Neuronal stem cell (in vitro differentiated cells): ENCODE results near the gene ART4.

Experiments used
- DNase-seq: peaks from one replicate; pipeline ENCODE4 v3.0.0-alpha.2; 2013; ENCODE audit warnings: low spot score
- H2AFZ ChIP-seq: one replicate; pipeline ENCODE4 v1.6.1; 2013; ENCODE audit warnings: mild to moderate bottlenecking, low read length, inconsistent platforms
- H2AK5ac ChIP-seq: 2 replicates; pipeline ENCODE4 v1.6.1; 2013; ENCODE audit warnings: low read depth, mild to moderate bottlenecking, inconsistent platforms, low read length, moderate library complexity, mixed read lengths
- H2BK120ac ChIP-seq: 2 replicates; pipeline ENCODE4 v1.6.1; 2013; ENCODE audit warnings: low read depth, mild to moderate bottlenecking, inconsistent platforms, low read length, moderate library complexity, mixed read lengths
- H2BK12ac ChIP-seq: one replicate; pipeline ENCODE4 v1.6.1; 2013; ENCODE audit warnings: low read length, inconsistent platforms
- H2BK15ac ChIP-seq: 2 replicates; pipeline ENCODE4 v1.6.1; 2013; ENCODE audit warnings: mild to moderate bottlenecking, low read length, inconsistent platforms, mixed read lengths
- H2BK5ac ChIP-seq: one replicate; pipeline ENCODE4 v1.6.1; 2013; ENCODE audit warnings: inconsistent platforms, mild to moderate bottlenecking, low read length, moderate library complexity
- H3K14ac ChIP-seq: one replicate; pipeline ENCODE4 v1.6.1; 2013; ENCODE audit warnings: low read length, inconsistent platforms
- H3K18ac ChIP-seq: 2 replicates; pipeline ENCODE4 v1.6.1; 2013; ENCODE audit warnings: low read length, inconsistent platforms
- H3K23ac ChIP-seq: 2 replicates; pipeline ENCODE4 v1.6.1; 2013; ENCODE audit warnings: low read depth, mild to moderate bottlenecking, mixed read lengths, low read length, inconsistent platforms; ENCODE audit not compliant: poor library complexity
- H3K27ac ChIP-seq: replicated peaks from 3 replicates; pipeline ENCODE4 v1.5.1; 2013; ENCODE audit warnings: low read length, inconsistent platforms
- H3K27me3 ChIP-seq, 3 experiments: 2 replicates each; pipeline ENCODE4 v1.6.1; 2013; ENCODE audit warnings: low read length in 3 of 3, mild to moderate bottlenecking in 2 of 3, inconsistent platforms in 1 of 3, low read depth in 1 of 3, mixed read lengths in 1 of 3, moderate library complexity in 1 of 3; ENCODE audit not compliant: control insufficient read depth in 3 of 3, insufficient read depth in 3 of 3
- H3K36me3 ChIP-seq, 2 donors: replicated peaks in 1 of 2; 2 replicates each; pipeline ENCODE4 v1.6.1; 2013; ENCODE audit warnings: low read length in 2 of 2; ENCODE audit not compliant: control insufficient read depth in 2 of 2, insufficient read depth in 2 of 2
- H3K4ac ChIP-seq: 2 replicates; pipeline ENCODE4 v1.6.1; 2013; ENCODE audit warnings: inconsistent platforms, mild to moderate bottlenecking, low read length, moderate library complexity
- H3K4me1 ChIP-seq, 2 donors: 1 replicate in 1 of 2; 2 replicates in 1 of 2; pipeline ENCODE4 v1.6.1; 2013; ENCODE audit warnings: low read length in 2 of 2, low read depth in 1 of 2; ENCODE audit not compliant: control insufficient read depth in 2 of 2, insufficient read depth in 1 of 2
- H3K4me2 ChIP-seq: one replicate; pipeline ENCODE4 v1.6.1; 2013; ENCODE audit warnings: mild to moderate bottlenecking, low read length, inconsistent platforms; ENCODE audit not compliant: insufficient read depth, poor library complexity, severe bottlenecking
- H3K4me3 ChIP-seq, 2 donors: 2 replicates each; pipeline ENCODE4 v1.5.1; 2013; ENCODE audit warnings: low read length in 2 of 2, mild to moderate bottlenecking in 2 of 2, inconsistent platforms in 1 of 2, moderate library complexity in 1 of 2
- H3K79me1 ChIP-seq: one replicate; pipeline ENCODE4 v1.6.1; 2013; ENCODE audit warnings: low read depth, mild to moderate bottlenecking, inconsistent platforms, low read length, moderate library complexity
- H3K9ac ChIP-seq: one replicate; pipeline ENCODE4 v1.6.1; 2013; ENCODE audit warnings: mild to moderate bottlenecking, low read depth, low read length, inconsistent platforms; ENCODE audit not compliant: poor library complexity
- H3K9me3 ChIP-seq, 2 donors: replicated peaks in 1 of 2; 2 replicates each; pipeline versions ENCODE3 to v1.6.1; 2013; ENCODE audit warnings: low read length in 2 of 2, mild to moderate bottlenecking in 2 of 2, inconsistent platforms in 1 of 2, low read depth in 1 of 2, mixed read lengths in 1 of 2, moderate library complexity in 1 of 2; ENCODE audit not compliant: control insufficient read depth in 2 of 2, insufficient read depth in 1 of 2
- H4K8ac ChIP-seq: one replicate; pipeline ENCODE4 v1.6.1; 2013; ENCODE audit warnings: low read depth, mild to moderate bottlenecking, inconsistent platforms, low read length, moderate library complexity
- H4K91ac ChIP-seq: one replicate; pipeline ENCODE4 v1.6.1; 2013; ENCODE audit warnings: low read length, low read depth, mild to moderate bottlenecking, inconsistent platforms; ENCODE audit not compliant: poor library complexity
- WGBS, 2 donors: extraction: QIAGEN DNeasy Blood & Tissue Kit; methylation state at CpG; one replicate each; pipeline ENCODE4 v1.1.7; 2013; ENCODE audit warnings: missing lambda C conversion rate in 2 of 2, mixed read lengths in 1 of 2; ENCODE audit not compliant: insufficient read length in 2 of 2, insufficient replicate concordance in 1 of 2; ENCODE audit errors: extremely low coverage in 2 of 2; 5-methylcytosine and 5-hydroxymethylcytosine counted together

Gene ART4

DNA sequence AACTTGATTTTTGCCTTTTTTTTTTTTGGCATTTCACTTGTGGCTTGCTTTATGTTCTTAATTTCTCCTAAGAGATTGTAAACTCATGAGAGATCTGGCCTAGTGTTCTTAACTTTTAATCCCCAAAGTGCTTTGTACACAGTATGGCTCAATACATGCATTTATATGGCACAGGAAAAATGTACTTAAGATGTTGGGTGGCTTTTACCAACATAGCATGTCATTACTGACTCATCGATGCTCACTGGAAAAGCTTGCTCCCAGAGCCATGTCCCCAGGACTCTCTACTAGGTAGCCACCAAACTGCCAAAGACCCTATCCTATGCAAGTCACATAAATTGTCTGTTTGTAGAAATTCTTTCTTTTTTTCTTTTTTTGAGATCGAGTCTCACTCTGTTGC is 16.3 kb downstream of the ART4 start:
- Histone ChIP-seq H2BK120ac (no peak overlapping the region), H2BK5ac (no peak overlapping the region), H2BK12ac (no peak overlapping the region), H4K91ac (no peak overlapping the region), H4K8ac (no peak overlapping the region), H3K9ac (no peak overlapping the region), H3K23ac (no peak overlapping the region), H3K27ac (no peak overlapping the region), H2AK5ac (no peak overlapping the region), H3K79me1 (no peaks in the 10 kb centered on the region), H2AFZ (no peak overlapping the region), H3K14ac (no peak overlapping the region), H3K9me3 (no peaks in the 10 kb centered on the region), H3K4me1 (no peaks in the 10 kb centered on the region), H3K4me3 (no peak overlapping the region), H3K18ac (no peak overlapping the region), H2BK15ac (no peak overlapping the region), H3K27me3 (no peaks in the 10 kb centered on the region), H3K36me3 (no peaks in the 10 kb centered on the region), H3K4me2 (no peak overlapping the region), H3K4ac (no peak overlapping the region)
- no CpG with 5 or more reads among the region's 2 CpGs for WGBS, 2 donors
- DNase-seq: no peak

DNA sequence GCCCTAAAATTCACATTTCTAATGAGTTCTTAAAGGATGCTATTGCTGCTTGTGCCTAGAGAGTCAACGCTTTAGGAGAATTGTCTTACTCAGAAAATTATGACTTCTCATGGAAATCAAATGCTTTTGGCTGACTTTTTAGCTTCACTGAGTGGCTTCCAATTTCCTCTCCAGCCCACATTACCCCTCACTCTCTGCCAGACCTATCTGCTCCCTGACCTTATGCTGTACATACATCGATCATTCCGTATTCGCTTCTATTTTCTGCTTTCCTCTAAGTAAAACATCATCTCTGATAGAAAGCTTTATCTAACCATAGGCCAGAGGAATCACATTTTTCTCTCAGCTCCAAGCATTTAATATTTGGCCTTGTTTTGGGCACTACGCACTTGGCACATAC is 16.8 kb downstream of the ART4 start:
- no peak overlapping the region for H3K14ac ChIP-seq
- no peak overlapping the region for H4K91ac ChIP-seq
- no peaks in the 10 kb centered on the region for H3K27me3 ChIP-seq
- no peak overlapping the region for H3K23ac ChIP-seq
- H3K36me3 ChIP-seq: no peaks in the 10 kb centered on the region
- H2BK5ac ChIP-seq: no peak overlapping the region
- H2BK120ac ChIP-seq: no peak overlapping the region
- no peak for DNase-seq
- H2AFZ ChIP-seq: no peak overlapping the region
- H2BK15ac ChIP-seq: no peak overlapping the region
- H3K18ac ChIP-seq: no peak overlapping the region
- no peak overlapping the region for H4K8ac ChIP-seq
- peaks cover 0 to 1% of the 10 kb centered on the region in 2 donors for H3K4me1 ChIP-seq
- no peak overlapping the region for H2BK12ac ChIP-seq
- H3K4me3 ChIP-seq: no peak overlapping the region
- no CpG with 5 or more reads among the region's 5 CpGs for WGBS, 2 donors
- H3K4me2 ChIP-seq: no peak overlapping the region
- no peak overlapping the region for H3K4ac ChIP-seq
- H3K9me3 ChIP-seq: no peaks in the 10 kb centered on the region
- no peaks in the 10 kb centered on the region for H3K79me1 ChIP-seq
- no peak overlapping the region for H3K9ac ChIP-seq
- no peak overlapping the region for H3K27ac ChIP-seq
- no peak overlapping the region for H2AK5ac ChIP-seq

DNA sequence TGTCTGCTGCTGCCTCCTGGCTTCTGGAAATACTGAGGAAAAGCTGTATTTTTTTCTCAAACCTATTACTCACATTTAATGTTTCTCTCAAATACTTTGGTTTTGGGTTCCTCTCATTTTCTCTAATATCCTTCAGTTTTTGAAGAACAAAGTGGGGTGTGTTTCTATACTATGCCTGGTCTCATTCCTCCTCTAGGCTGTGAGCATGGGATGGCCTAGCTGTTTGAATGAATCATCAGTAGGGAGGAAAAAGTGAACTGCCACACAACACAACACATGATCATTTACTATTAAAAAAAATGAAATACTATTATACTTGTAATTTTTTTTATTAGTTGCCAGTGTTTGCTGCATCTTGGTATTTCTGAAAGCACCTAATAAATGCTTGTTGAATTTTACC is 18.1 kb downstream of the ART4 start:
- no peak overlapping the region for H3K4me2 ChIP-seq
- H3K36me3 ChIP-seq: no peaks in the 10 kb centered on the region
- H3K4me1 ChIP-seq: peaks cover 0 to 1% of the 10 kb centered on the region in 2 donors
- no peaks in the 10 kb centered on the region for H3K9me3 ChIP-seq
- no peak overlapping the region for H3K4me3 ChIP-seq
- no peak overlapping the region for H2BK120ac ChIP-seq
- H2BK12ac ChIP-seq: no peak overlapping the region
- H2BK5ac ChIP-seq: no peak overlapping the region
- H4K91ac ChIP-seq: no peak overlapping the region
- H2BK15ac ChIP-seq: no peak overlapping the region
- no peak overlapping the region for H3K14ac ChIP-seq
- H3K18ac ChIP-seq: no peak overlapping the region
- no peak overlapping the region for H3K23ac ChIP-seq
- no peaks in the 10 kb centered on the region for H3K27me3 ChIP-seq
- DNase-seq: no peak
- H3K9ac ChIP-seq: no peak overlapping the region
- no peak overlapping the region for H3K27ac ChIP-seq
- H3K79me1 ChIP-seq: no peaks in the 10 kb centered on the region
- H3K4ac ChIP-seq: no peak overlapping the region
- H4K8ac ChIP-seq: no peak overlapping the region
- no peak overlapping the region for H2AFZ ChIP-seq
- H2AK5ac ChIP-seq: no peak overlapping the region

DNA sequence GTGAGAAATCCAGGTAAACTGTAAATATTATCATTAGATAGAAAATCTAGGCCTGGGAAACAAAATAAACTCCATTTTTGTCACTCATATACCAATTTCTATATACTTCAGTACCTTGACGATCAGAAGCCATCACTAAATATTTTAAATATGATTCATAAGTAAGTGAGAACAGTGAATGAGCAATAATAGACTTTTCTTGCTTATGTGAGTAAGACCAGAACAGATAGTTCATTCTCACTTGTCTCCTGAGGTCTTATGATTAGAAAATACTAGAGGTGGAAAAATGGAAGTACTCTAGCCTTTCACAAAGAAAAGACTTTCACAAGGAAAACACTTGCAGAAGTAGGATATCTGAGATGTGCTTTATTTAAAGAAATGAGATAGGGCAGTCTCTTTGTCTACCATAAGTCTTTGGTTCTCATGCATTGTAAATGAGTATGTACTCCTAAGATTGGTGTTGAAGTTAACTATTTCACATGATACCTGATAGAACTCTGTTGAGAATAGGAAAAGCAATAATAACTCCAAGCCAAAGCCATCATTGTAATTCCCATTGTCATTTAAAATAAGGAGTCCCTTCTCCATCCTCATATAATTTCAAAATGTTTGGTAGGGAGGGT is 19.2 kb downstream of the ART4 start:
- no peak overlapping the region for H3K4me2 ChIP-seq
- H3K27me3 ChIP-seq: no peaks in the 10 kb centered on the region
- H3K79me1 ChIP-seq: no peaks in the 10 kb centered on the region
- no peak overlapping the region for H3K23ac ChIP-seq
- H3K9me3 ChIP-seq: no peaks in the 10 kb centered on the region
- no peak overlapping the region for H2AK5ac ChIP-seq
- H2BK120ac ChIP-seq: no peak overlapping the region
- no peak overlapping the region for H4K91ac ChIP-seq
- DNase-seq: no peak
- no peak overlapping the region for H3K14ac ChIP-seq
- WGBS, 2 donors: no CpG with 5 or more reads among the region's 1 CpG
- H3K4me3 ChIP-seq: no peak overlapping the region
- H3K18ac ChIP-seq: no peak overlapping the region
- no peak overlapping the region for H3K27ac ChIP-seq
- H2BK15ac ChIP-seq: no peak overlapping the region
- H3K9ac ChIP-seq: no peak overlapping the region
- no peak overlapping the region for H3K4ac ChIP-seq
- no peak overlapping the region for H2BK5ac ChIP-seq
- H3K4me1 ChIP-seq: peaks cover 0 to 1% of the 10 kb centered on the region in 2 donors
- no peak overlapping the region for H4K8ac ChIP-seq
- H3K36me3 ChIP-seq: no peaks in the 10 kb centered on the region
- H2AFZ ChIP-seq: no peak overlapping the region
- no peak overlapping the region for H2BK12ac ChIP-seq
